Hematopoietic multipotent progenitor cell treated with erythropoietin and hydrocortisone succinate and interleukin-3 and kit ligand, for 17 days (in vitro differentiated cells): ENCODE results near the gene ZBTB7C.

Experiments used
- DNase-seq: peaks from one replicate; pipeline ENCODE4 v3.0.0-alpha.2; 2015; ENCODE audit warnings: low spot score

Gene ZBTB7C

DNA sequence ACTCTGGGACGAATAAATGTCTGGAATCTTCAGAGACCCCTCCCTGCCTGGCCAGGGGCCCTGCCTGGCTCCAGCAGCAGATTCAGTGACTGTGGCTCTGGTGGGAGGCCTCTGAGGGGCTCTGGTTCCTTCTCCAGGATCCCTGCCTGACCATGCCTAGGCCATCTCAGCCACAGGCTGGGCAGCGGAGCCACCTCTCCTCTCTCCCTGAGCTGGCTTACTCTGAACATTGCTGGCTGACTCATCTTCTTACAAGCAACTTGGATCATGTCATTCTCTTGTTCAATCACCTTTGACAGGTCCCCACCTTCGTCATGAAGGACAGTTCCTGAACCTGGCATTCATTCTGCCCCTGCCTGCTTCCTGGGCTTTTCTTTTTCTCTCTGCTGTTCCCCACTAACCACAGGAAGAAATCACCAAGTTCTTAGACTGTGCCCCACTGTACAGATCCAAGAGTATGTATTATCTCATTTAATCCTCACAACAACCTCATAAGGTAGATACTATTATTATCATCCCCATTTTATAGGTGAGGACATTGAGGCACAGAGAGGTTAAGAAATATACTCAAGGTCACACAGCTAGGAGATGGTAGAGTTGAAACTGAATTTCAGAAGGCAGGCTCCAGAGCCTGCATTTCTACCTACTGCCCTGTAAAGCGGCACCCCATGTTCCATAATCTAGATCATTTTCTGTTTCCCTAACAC is 323.2 kb downstream of the ZBTB7C start:
- DNase-seq, result no peak

DNA sequence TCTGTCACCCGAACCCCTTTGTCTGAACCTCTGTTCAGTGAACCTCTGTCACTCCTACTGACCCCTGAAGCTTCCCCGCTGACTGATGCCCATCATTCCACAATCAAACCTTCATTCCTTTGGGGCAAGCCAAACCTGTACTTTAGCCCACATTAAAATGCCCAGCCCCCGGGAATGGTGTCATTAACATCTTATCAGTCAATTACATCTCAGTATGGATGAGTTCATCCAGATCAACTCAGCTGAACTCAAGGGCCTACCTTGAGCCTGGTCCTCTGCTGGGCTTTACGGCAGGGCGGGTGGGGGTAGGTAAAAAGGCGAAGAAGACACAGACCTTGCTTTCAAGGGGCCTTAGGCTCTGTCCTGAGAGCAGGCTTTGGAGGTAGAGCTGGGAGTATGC is 324.3 kb downstream of the ZBTB7C start:
- no peak for DNase-seq

DNA sequence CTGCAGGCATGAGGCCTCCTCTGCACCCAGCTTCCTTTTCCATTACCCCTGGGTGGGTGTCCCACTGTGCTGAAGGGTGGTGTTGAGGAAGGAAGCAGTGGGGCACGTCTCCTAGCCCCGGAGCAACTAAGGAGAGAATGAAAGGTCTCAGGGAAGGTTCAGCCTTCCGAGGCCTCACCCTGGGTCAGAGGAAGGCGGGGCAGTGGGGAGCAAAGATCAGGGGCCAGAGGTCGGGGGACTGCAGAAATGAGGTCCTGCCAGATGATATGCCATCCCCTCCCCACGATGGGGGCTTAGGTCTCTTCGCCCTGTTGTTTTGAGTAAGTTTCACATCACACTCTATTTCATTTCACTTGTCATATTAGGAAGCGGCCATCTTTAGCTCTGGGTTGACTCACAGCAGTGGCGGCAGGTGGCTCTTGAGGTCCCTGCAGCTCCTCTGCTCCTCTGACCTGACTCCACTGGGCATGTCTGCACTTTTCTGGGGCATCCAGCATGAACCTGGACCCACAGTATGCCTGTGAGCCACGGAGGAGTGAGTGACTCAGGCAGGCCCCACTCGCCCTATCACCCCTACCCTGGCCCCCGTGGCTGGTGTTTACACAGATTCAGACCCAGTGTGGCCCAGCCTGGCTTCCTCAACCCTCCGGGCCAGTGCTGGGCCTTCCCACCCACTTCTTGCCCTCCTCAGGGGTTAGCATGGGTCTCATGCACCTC is 325.0 kb downstream of the ZBTB7C start:
- DNase-seq, result no peak

DNA sequence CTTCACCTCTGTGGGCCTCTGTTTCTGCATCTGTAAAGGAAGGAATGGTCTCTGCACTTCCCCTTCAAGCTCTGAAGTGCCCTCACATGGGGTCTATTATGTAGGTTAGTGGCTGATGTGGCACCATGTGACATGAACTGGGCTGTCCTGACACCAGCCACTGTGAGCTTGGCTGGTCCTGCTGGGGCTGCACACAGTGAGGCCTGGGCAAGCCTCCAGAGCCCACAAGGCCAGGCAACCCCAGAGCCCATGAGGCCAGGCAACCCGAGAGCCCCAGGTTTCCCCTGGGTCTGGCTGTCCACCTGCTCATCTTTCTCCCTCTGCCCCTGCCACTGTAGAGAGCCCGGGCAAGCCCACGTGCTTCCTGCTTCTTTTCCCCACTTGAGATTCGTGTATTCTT is 328.6 kb downstream of the ZBTB7C start:
- no peak for DNase-seq

DNA sequence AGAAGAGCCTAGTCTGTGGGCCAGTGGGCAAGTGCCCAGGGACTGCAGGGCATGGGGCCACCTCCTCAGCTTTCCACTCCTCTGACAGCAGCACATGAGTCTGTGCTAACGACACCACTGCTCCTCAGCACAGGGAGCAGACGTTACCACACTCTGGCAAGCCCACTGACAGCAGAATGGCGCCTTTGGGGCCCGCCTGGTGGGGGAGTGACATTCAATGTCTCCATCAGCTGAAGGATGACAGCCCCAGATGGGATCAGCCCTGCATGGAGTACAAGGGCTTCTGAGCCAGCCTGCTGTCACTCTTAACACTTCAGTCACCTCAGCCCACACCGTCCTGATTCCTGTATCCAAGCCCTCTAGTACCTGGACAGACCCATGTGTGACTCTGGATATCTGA is 329.3 kb downstream of the ZBTB7C start:
- no peak for DNase-seq

DNA sequence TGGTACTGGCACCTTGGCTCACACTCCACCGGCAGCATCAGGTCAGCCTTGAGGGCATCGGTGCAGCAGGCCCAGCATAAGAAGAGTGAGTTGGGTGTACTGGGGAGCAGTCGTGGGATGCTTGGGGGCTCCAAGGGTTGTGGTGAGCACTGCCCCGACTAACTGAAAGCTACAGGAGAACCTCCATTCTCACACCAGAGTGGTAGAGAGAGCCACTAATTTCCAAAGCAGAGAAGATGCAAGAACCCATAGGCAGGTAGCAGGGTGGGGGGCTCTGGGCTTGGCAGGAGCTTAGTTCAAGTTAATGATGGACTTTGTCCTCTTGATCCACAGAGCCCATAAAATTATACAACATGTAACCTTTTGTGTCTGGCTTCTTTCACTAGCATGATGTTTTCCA is 330.7 kb downstream of the ZBTB7C start:
- DNase-seq, result no peak

DNA sequence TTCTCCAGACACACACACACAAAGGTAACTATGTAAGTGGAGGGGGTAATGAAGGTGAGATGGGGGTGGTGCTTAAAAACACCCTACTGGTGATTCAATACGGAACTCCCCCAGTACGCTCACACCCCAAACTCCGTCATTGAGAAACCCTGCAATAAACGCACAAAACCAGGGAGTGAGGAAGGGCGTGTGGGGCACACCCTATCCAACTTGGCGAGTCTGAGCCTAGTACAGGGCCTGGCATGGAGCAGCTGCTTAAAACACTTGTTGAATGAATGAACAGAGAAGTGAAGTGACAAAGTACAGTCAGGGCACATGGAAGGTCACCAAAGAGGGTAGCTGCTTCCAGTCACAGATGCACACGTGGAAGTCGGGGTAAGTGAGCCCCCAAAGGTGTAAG is 331.9 kb downstream of the ZBTB7C start:
- DNase-seq, result no peak

DNA sequence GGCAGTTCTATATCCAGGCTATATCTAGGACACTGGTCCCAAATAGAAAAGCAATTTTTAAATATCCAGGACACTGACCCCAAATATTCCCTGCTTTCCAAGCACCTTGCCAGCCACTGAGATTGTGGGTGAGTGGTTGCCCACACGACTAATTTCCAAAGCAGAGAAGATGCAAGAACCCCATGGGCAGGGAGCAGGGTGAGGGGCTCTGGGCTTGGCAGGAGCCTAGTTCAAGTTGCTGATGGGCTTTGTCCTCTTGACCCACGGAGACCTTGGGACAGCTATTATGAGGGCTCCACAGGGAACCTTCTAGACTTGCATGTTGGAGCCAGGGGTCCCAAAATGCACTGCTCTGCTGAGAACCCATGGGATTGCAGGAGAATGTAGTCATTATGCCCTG is 332.7 kb downstream of the ZBTB7C start:
- no peak for DNase-seq

DNA sequence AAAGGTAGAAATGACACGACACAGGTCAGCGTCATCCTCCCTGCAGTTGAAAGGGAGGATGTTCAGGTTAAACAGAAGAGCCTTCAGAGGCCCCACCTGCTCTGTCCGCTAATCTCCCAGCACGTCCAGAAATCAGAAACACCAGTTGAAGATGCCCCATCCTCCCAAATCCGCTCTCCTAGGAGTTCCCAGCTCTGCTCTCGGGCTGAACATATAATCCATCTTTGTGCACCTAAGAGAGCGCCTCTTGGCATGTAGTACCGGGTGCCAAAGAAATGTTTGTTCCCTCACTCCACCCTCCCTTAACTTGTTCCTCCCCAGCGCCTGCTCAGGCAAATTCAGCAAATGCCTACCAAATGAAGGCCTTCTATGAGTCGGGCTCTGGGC is 333.5 kb downstream of the ZBTB7C start:
- no peak for DNase-seq

DNA sequence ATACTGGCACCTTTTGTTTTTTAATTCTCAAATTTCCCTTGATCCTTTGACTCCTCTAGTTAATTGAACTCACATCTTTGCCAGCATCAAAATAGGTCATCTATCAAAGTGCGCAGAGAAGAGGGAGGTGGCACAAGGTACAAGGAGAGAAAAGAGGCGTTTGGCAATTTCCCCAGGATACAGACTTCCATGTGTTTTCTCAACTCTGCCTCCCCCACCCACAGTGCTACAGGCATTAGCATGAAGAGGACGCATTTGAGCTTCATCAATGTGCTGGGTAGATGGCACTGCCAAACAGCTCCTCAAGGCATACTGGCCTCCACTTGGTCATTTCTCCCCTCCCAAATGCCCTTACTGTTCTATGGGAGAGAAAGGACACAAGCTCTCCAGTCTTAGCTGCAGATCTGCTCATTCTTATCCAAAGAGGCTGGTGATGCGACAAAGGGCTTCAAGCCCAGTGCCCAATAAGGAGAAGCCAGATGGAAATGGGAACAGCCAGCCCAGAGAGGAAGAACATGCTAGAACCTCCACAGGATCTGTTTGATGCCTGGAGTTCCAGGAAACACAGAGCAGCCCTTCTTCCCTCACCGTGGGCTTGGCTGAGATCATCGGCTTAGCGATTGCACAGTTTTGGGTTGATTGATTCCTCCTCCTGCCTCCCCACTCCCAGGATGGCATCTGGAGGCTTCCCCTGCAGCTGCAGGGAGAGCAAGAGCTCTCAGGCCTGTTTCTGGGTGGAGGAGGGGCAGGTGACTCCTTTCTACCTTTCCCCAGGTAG is 334.1 kb downstream of the ZBTB7C start:
- DNase-seq, result no peak

DNA sequence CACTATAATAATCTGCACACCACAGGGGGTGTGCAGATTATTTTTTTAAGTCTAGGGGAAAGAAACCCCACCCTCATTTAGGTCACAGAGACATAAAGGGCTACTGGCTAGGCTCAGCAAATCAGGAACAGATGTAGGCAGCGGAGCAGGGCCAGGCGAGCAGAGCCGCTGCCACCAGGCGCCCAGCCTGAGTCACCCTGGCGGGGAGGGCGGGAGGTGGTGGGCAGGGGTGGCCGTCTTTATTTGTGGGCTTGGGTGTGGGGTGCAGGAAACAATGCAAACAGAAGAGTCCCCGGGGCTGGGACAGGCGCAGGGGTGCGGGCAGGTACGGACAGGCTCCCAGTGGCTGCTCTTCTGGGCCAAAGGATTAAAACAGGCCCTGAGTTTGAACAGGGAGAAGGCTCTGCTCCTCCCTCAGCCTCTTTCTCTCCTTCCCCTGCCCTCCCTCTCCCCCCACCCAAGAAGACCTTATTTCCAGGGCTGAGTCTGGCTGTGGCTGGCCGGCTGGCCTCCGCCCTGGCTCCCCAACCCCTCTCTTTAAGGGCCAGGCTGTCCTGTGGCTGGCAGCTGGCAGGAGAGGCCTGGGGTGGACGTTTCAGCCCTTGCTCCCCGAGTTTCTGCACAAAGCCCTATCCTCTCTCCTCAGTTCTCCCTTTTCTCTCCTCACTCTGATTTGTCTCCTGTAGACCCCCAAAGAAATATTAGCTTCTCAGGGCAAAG is 335.8 kb downstream of the ZBTB7C start:
- no peak for DNase-seq

DNA sequence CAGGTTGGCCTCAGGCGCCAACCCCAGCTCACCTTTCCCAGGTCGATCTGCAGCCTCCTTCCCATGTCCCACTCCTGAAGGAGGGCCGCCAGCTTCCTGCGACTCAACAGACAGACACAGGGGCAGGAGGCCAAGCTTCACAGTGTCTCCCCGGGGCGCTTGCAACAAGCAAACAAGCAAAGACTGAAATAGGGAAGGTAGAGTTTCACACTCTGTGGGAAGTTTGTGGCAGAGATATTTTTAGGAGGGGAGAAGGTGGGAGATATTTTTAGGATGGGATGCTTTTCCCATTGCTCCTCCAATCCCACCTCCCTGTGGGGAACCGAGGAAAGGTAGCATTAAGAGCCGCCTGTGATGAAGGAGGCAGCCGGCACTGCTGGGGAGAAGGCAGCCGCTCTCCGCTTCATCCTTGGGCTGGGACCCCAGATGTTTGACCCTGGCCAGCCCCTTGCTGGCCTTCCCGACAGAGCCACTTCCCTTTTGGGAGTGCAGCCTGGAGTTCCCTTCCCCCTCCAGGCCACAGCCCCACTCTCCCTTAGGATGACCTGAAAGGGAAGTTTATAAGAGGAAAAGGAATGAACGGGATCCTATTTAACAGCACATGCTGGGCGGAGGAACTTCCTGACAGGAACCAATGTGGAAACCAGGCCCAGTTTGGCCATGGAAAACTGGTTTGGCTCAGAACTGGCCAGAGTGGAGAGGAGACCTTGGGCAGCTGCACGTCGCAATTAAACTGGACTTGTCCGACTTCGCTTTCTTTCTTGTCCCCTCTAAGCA is 336.6 kb downstream of the ZBTB7C start:
- DNase-seq, result no peak

DNA sequence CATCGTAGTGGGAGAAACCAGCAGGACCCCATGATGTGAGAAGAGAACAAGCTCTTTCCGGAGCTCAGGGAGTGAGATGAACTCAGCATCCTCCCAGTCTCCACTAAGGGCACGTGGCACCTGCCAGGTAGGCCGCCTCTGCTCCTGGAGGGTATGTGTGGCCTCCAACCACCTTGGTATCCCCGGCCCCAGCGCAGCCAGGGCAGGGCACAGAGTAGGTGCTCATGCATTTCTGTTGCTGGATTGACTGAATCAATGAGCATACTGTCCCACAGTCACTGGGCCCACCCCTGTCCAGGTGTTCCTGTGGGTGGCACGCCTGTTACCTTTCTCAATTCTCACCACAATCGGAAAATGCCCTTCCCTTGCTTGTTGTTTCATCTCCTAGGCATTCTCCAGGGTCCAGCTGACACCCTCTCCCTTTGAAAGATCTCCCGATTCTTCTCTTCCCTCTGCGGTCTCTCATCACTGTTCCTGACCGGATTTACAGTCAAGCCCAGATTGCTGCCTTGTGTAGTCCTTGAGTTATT is 340.2 kb downstream of the ZBTB7C start:
- DNase-seq, result no peak

DNA sequence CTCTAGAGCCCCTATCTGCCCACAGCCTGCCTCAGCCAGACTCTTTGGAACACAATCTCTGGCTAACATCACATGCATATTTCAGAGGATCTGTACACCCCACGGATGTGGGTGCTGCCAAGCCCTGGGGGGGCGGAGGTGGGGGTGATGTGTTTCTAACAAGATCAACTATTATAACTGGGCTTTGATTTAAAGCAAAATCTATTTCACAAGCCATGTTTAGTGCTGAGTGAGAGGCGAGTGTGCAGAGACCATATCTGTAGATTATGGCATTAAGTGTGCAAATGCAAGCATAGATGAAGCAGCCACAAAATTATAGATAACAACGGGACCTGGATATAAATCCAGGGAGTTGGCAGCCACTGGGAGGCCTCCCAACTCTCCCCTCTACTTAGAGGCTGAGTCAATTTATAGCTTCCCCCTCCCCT is 342.9 kb downstream of the ZBTB7C start:
- no peak for DNase-seq

DNA sequence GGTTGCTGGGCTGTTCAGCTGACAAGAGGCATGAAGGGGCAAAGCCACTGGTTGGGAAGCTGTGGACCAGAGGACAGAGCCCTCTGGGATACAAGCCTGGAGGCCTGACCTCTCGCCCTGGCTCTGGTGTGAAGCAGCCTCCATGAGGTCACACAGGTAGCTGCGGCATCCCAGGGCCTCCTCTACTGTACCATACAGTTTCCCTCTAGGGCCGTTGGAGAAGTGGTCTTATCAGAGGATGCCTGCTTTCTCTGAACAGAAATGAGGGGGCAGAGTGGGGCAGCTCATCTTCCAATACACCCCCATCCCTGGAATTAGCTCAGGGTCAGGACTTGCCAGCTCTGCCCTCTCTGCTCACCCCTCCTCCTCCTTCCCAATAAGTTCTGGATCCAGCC is 343.6 kb downstream of the ZBTB7C start:
- DNase-seq, result no peak

DNA sequence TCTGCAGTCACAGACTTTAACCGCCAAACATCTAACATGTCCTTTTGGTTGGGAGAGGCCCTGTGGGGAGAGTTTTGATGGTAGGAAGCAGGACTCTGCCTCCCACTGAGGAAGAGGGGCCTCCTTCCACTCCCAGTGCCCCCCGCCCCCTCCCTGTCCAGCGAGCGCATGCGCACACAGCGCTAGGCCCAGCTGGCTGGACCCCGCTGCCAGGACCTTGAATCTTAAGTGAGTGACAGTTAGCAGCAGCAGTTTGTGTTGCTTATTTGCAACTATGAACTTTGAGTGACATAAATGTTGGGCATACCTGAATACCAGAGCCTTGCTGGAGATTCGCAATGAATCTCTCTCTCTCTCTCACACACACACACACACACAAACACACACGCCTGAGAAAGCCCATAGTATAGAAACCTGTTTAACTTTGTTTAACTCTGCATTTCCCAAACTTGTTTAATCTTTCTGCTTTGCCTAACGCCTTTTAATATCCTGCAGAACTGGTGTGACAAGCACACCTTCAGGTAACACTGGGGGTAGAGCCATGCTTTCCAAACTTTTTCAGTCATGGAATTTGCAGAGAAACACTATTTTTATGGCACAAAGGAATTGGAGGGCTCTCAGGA is 344.1 kb downstream of the ZBTB7C start:
- DNase-seq, result no peak

DNA sequence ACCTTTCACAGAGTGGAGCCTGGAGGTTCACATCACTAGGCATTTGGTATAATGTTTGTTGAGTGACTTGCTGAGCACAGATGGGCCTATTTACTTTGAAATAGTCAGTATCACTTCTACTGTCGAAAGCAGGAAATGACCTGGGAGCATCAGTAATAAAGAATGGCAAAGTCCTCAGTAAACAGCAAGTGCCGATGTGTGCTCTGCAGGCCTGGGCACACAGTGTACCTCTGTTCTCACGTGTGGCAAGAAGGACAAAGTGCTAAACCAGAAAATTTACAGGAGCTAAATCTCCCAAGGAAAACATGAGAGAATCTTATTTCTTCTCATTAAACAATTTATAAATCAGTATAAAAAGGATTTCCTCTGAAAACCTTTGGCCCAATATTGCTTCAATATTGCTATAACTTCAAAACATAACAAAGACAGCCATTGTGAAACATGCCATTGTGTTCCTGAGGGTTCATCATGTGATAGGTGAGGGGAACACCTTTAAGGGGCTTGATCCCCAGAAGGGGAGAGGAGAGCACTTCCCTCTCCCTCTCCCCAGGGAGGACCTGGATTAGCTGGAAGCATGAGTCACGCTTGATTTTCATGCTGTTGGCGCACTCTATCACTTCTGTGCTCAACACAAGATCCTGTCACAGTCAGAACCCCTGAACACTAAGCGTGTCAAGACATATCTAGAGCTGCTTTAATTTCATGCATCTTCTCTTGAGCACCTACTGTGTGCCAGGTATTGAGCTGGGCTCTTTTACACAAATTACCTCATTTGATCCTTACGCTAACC is 347.2 kb downstream of the ZBTB7C start:
- no peak for DNase-seq

DNA sequence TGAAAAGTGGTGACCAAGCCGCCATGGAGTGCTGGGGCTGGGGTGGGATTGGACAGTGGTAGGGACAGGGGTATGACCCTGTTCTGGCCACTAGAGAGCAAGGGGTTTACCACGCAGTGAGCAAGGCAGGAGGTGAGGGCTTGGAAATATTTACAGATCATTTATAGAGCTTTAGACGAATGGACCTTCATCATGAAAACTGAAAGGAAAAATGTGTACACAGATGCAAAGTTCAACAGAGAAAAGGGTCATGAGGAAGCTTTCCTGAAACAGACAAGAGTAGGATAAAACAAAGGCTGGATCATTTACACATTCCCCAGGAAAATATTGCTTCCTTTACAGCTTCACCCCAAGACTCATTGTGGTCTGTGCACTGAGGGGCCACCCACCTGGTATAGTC is 348.2 kb downstream of the ZBTB7C start:
- no peak for DNase-seq

DNA sequence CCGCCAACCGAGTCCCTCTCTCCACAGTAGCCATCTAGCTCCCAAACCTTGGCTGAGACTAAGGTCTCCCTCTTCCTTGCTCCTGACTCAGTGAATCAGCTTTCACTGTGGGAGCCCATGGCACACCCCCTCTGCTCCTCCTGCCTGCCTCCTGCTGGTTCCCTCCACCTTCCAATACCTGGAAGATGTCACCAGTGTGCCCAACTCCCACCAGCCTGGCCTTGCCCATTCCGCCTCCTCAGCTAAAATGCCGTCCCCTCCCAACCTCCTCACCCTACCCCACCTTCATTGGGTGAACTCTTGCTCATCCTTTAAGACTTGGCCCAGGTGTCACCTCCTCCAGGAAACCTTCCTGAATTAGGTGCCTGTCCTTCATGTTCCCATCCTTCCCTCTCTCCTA is 348.8 kb downstream of the ZBTB7C start:
- DNase-seq, result no peak

DNA sequence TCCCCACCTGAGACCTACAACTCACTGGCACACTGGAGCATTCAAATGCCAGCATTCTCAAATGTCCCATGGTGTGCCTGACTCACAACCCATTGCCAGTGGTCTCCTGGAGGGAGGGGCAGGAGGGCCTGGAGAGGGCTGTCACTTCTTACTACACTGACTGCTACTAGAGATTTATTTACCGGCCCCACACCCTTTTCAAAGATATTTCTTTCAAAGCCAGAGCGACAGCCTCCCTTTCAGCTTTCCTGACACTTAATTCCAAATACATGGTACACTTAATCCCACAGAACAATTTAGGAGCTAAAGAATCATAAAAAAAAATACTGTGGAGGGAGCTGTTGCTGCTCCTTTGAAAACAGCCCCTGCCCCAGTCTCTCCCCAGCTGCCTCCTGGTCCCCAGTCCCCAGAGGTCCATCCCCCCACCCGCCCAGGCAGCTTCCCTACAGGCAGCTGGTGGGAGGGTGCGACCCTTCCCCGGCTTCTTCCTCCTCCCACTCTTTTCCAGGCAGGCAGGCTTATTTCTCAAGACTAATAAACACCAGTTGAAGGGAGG is 349.6 kb downstream of the ZBTB7C start:
- no peak for DNase-seq
